Heart left ventricle (tissue), 13 donors: ENCODE data around the gene PLAC8L1.

Experiments
- CTCF ChIP-seq, 12 donors: fragments of 200-600 bp; sonication (generic) in 4 of 12; IDR thresholded peaks; one replicate each; pipeline versions ENCODE4 v1.5.0 to v1.8.0; 2018 to 2022; ENCODE audit warnings: antibody characterized with exemption in 12 of 12, mild to moderate bottlenecking in 5 of 12
- POLR2A ChIP-seq, 2 donors: fragments of 450-650 bp; IDR thresholded peaks; one replicate each; pipeline ENCODE4 v1.6.1; 2017; ENCODE audit warnings: antibody characterized with exemption in 2 of 2, mild to moderate bottlenecking in 2 of 2, moderate library complexity in 2 of 2
- donor health status: ischemic (EF 13 %, LVEDD 7.1; RV severe dilation, severe dysfunction).
- donor health status: DM: no; HTN: yes; CAD: no.
- donor health status: DM: no; HTN: no; CAD: no.
- donor health status: ischemic (EF 25% LVEDD 6.9; RV normal size, moderate dysfunction).
- donor health status: ischemic (EF 25% LVEDD 5.7; RV mildly dilated, moderate dysfunction).
- donor health status: ischemic (EF 35%, LVEDD 5.7; RV mildly dilated, moderate dysfunction).
- donor health status: nonischemic (EF 11% LVEDD 7.7; RV severe dilation, severe dysfunction).
- donor health status: DM: yes; HTN: yes; CAD: no.
- donor health status: PGD.
- donor health status: ischemic (EF 29% LVEDD 5.4; RV normal size, mild dysfunction).
- donor health status: nonischemic (EF 23%, LVEDD 6.1; RV moderate dilation, normal function).

DNA sequence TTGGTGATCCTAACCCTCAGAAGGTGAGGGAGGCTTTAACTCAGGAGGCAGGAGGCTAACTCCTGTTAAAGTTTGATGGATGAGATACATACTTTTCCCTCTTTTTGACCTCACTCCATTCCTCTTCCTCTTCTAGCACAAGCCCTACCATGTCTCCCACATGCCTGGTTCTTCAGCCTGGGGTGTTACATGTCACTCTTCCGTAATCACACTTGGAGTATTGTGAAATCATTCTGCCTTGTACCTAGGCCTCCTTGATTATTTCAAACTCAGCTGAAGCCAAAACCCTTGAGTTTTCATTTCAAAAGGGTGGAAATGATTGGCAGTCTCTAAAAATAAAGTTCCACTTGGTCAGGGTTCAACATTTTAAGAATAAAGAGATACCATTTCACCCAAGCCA lies 1.8 kb downstream of the PLAC8L1 start:
- no peak for TF ChIP-seq POLR2A (IDR thresholded peaks at IDR 0.05)
- TF ChIP-seq CTCF (IDR thresholded peaks at IDR 0.05): no peak
